SIG-M5 treated with dmso at 0.1 percent for 504 hours (cell line): ENCODE data around the gene SDHB.

Experiments used
- DNase-seq: peaks from one replicate; lab custom pipeline; 2025; ENCODE audit not compliant: unreplicated experiment; lab: John Stamatoyannopoulos, UW

SDHB gene

DNA sequence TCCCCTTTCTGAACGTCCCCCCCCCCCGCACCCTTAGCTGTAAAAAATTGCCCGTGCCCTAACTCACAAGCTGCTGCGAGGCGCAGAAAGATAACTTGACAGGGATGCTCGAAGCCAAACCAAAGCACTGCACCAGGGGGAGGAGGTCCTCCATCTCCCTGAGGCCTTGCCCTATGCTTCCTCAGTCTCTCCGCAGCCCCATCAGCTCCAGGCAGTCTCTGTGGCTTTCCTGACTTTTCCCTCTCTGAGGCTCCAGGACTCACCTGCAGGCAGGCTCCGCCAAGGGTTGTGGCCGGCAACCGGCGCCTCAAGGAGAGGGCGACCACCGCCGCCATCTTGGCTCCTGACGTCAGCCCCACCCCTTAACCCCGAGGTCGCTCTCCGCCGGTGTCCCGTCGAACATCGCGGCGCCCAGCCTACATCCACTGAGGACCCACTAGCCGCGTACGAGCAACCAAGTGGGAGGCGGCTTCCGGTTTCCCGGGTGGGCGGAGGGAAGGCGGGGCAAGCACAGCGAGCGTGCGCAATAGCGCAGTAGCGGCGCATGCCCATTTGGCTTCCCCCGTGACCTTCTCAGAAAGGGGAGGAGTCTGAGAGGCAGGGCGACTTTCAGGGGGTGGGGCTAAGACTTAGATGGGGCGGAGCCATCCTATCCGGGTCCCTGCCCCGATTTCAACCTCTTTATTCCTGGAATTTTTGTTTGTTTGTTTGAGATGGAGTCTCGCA, at the start of gene SDHB:
Gene SDHB (minus strand): TSS at position 348 of the 726 bp plus-strand sequence. CDS start 13 bp downstream, at position 335.
- DNase-seq = peak; percentile 89

DNA sequence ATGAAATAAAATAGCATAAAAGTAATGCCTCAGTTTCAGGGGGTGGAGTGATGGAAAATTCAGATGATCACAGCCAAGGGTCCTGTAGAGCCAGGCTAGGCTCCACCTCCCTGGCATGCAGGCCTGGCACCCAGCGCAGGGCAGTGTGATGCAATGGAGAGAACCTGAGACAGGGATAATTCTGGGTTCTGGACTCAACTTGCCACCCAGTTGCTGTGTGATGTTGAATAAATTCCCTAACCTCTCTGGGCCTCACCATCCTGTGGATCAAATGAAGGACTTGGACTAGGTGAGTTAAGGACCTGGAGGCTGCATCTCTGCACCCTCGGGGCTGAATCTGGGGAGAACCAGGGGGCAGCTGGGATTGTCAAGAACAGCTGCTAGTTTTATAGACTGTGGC, 48.4 kb upstream of the SDHB start:
- no peak for DNase-seq

DNA sequence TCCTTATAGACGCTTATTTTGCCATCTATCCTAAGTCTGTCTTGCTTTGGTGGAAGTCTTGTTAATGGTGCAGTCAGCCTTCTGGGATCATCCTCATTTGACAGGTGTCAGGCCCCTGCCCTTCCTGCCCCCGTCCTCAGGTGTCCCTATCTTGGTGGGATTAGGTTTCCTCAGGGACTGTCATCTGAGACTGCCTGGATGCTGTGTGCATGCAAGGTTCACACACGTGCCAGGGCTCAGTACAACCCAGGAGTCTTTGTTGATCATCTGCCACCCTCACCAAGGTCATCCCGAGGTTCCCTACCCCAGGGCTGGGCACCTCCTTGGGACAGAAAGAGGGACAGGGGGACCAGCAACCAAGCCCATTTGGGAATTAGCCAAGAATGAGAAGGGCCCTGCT, 47.4 kb upstream of the SDHB start:
- no peak for DNase-seq

DNA sequence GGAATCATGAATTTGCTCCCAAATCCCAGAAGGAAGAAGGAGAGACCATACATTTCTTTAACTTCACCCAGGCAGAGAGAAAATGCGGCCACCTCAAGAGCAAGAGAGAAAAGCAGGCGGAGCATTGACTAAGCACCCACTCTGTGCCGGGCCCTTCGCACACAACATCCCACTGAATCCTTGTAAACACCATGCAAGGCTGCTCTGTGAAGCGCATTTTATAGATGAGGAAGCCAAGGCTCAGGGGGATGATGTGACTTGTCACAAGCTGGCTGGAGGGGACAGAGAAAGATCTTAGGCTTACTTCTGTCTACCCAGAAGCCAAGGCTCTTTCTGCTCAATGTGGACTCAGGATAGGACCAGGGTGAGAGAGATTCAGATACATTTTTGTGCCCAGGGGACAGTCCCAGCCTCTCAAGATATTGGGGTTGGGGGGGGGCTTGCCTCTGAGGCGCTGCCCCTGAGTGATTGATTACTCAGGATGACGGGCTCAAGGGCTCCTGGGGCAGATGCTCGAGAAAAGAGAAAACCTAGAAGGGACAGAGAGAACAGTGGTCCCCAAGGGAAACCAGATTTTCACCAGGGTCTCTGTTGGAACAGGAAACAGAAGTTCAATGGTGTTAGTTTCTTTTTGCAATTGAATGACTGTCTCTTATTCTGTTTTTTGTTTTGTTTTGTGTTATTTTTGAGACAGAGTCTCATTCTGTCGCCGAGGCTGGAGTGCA, 45.9 kb upstream of the SDHB start:
- DNase-seq = no peak

DNA sequence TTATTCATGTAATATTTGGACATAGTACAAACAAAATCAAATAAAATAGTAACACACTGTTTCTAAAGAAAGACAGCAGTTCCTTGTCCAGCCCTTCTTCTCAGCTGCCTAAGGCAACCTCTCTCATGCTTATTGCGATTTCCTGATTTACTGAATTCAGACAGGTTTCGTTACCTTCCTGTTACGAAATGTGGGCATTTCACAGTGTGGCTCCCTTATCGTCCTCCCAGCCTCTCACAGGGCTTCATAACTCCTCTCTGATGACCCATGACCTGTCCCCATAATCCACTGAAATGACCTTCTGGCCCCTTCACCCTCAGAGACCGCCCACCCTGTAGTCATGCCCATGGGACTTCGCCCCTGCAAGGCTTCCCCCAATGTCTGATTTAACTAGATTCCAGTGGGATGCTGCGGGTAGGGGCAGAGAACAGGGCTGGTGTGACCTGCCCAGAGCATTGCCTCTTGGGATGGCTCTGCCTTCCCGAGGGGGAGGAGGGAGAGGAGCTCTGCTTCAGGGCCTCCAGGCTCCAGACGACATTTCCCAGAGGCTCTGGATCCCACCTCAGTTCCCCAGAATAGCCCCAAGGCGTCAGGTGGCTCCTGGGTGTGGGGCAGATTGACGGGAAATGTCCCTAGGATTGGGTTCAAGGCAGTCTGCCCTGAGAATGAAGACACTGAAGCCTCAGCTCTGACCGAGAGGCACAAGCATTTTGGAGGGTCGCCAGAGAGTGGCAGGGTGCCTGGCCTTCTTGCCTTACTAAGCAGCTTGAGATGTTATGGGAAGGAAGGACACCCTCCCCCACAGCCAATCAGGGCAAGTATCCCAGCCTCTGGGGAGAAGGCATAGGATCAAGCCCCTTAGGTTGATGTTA, 44.9 kb upstream of the SDHB start:
- DNase-seq = peak; percentile 35

DNA sequence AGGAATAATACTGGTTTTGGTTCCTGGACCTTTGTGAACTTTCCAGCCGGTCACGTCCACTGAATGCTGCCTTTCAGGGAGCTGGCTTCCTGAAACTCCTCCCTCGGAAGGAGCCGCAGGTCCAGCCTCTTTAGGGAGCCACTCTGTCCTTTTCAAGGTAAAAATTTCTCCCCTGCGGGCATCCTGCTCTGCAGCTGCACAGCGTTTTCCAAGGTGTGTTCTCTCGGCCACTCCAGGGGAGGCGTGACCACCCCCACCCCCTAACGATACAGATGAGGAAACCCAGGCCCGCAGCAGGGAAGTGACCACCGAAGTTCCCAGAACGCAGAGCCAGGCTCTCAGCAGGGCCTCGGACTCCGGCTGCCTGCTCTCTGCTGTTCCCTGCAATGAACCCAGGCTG, 44.0 kb upstream of the SDHB start:
- no peak for DNase-seq

DNA sequence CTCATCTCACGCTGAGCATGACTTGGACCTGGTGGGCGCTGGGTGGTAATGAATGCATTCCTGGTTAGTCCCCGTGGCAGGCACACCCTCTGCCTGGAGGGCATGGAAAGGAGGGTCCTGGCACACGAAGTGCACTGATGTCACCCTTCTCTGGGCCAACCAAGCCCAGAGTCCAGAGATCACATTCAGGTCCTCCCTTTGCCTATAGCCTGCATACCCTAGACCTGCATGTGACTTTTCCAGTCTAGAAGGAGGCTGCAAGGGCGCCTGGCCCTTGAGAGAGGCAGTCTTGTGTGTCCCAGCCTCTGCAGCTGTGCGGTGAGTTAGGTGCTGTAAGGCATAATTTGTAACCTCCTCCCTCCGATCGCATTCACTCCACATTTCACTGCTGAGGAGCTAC, 43.3 kb upstream of the SDHB start:
- DNase-seq = no peak

DNA sequence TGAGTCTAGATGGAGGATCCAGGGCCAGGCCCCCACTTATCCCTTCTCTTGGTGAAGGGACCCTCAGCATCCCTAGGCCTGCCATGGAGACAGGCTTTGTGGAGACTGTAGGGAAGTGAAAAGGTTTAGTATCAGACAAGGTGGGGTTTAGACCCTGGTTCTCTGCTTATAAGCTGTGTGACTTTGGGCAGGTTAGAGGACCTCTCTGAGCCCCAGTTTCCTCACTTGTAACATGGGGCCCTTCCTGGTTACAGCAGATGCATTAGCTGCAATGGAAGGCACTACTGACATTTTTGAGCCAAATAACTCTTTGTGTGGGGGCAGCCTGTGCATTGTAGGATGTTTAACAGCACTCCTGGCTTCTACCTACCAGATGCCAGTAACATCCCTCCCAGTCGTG, 42.8 kb upstream of the SDHB start:
- no peak for DNase-seq

DNA sequence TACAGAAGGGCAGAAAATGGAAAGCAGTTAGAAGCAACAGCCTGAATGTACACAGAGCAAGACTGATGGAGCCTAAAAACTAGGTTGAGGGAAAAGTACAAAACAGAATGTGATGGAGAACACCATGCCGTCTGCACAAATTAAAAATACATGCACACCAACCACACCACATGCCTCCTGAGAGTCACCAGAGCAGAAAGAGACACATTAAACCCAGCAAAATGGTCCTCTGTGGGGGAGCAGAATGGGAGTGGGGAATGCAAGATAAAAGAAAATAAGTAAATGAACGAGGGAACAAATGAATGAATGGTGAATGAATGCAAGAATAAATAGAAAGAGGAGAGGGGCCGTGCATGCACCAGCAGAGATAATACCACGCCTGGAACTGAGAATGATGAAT, 41.3 kb upstream of the SDHB start:
- no peak for DNase-seq

DNA sequence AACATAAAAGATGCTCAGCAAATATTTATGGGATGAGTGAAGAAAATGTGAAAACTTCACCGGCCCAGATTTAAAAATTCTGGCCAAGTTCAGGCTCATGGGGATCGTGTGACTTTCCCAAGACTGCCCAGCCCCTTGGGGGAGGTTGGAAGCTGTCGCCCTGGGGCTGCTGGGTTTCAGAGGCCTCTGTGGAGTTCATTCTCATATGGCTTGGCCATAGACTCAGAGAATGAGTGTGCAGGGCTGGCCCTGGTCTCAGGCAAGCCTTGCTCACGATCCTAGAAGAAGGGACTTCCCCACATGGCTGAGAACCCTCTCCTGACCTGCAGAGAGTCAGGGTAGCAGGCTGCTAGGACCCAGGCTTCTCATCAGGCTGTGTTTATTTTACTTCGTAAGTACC, 40.8 kb upstream of the SDHB start:
- no peak for DNase-seq

DNA sequence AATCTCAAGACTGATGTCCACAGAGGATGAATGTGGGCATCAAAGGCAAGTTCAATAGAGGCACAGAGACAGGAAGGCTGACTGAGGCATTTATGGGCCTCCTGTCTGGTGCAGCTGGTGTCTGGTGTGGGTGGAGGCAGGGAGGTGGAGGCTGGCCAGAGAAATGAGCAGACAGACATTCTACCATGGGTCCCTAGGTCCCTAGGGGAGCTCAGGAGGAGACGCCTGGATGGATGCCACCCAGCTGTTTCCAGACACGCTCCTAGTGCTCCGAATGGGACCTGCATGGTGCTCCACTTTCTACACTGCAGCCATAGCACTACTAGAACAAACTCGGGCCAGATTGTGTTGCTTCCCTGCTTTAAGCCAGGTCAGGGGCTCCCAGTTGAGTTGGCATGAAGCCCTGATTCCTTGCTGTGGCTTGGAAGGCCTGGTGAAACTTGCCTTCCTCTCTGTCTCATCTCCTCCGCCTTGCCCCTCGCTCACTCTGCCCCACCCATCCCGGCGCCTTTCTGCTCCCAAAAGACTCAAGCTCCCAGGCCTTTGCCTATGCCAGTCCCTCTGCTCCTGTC, 40.1 kb upstream of the SDHB start:
- no peak for DNase-seq

DNA sequence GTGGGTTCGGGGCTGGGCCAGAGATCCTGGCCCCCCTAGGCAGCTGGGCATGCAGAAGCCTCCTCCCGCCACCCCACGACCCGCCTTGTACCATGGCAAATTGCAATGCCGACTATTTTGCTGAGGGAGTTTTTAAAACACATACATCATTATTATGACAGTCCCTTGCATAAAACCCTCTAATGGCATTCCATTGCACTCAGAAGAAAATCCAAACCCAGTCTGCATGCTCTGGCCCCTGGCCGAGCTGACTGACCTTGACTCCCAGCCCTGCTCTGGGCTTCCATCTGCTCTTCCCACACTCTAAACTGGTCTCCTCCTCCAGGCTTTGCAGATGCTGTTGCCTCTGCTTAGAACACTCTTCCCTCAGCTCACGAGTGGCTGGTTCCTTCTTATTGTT, 37.4 kb upstream of the SDHB start:
- DNase-seq = no peak

DNA sequence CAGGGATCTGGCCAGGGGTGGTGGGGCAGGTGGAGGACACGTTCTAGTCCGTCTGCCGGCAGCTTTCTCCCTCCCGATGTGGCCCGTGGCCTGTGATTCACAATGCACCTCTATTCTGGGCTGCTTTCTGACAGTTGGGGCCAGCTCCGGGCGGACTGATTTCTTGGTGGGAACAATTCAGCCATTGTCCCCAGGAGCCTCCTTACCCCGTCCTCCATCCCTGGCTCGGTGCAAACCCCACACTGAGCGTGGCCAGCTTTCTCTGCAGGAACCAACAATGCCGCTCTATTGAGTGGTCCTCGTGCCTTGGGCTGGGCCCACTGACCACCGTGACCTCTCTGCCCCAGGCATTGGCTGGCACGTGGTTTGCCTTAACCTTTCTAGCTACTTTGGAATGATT, 35.7 kb upstream of the SDHB start:
- DNase-seq = no peak

DNA sequence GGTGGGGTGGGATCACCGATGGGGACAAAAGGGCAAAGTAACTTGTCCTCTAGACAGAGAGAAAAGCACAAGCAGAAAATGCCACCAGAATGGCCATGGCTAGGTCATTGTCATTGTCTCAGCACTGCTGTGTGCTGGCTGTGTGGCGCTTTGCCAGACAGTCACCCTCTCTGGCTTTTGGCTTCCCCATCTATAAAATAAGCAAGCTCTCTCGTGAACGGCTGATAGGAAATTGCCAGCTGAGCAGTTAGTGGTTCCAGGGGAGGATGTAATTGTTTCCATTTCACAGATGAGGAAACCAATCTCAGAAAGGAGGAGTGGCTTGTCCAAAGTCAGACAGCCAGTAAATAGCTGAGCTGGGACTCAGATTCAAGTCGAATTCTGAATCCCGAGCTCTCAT, 32.9 kb upstream of the SDHB start:
- no peak for DNase-seq

DNA sequence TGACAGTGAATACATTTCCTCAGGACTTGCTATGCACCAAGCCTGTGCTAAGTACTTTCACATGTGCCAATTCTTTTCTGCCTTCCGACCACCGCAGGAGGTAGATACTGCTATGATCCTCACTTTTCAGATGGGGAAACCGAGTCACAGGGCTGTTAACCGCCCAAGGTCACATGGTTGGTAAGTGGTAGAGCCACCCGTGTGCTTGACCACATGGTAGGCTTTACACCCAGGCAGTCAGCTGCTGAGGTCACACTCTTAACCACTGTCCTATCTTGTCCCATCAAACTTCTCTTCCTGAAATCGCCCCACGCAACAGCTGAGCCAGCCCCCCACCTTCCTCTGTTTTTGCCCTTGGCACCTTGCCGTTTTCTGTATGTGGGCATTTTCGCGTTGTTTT, 31.0 kb upstream of the SDHB start:
- DNase-seq = no peak

DNA sequence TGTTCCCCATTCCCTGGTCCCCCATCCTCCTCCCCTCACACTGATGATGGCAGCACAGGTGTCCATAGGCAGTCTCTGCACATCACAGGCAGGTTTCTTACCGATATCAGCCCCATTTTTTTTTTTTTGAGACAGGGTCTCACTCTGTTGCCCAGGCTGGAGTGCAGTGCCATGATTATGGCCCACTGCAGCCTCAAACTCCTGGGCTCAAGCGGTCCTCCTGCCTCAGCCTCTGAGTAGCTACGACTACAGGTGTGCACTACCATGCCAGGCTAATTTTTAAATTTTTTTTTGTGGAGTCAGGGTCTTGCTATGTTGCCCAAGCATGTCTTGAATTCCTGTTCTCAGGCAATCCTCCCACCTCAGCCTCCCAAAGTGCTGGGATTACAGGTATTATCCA, 28.9 kb upstream of the SDHB start:
- DNase-seq = no peak

DNA sequence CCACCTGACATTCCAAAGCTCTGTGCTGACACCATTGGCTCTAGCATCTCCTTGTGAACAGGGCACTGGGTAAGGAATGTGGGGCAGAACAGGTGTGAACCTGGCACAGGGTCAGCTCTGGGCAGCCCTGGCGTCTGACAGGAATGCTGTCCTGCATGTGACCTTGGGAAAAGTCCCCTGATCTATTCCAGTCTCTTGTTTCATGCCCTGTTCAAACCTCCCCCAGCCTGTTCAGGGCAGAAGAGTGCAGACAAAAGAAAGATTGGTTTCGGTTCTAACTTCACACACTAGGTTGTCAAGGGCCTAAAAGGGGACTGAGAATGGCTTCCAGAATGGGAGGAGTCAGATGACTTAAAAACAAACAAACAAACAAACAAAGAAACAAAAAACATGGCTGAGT, 27.6 kb upstream of the SDHB start:
- no peak for DNase-seq

DNA sequence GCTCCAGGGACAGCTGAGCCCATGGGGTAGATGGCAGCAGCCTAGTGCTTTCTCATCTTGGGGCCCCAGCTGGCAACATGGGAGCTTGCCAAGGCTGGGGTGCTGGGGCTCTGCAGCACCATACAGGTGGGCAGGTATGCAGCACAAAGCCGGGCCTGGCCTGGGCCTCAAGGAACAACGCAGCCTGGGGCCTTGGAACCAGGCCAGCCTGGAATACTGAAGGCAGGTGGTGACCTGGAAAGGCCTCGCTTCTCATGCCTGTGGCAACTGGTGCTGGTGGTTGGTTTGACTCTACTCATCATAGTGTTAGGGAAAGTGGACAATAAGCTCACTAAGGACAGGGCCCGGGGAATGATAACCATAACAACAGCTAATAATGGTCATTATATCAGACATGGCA, 27.0 kb upstream of the SDHB start:
- DNase-seq = no peak

DNA sequence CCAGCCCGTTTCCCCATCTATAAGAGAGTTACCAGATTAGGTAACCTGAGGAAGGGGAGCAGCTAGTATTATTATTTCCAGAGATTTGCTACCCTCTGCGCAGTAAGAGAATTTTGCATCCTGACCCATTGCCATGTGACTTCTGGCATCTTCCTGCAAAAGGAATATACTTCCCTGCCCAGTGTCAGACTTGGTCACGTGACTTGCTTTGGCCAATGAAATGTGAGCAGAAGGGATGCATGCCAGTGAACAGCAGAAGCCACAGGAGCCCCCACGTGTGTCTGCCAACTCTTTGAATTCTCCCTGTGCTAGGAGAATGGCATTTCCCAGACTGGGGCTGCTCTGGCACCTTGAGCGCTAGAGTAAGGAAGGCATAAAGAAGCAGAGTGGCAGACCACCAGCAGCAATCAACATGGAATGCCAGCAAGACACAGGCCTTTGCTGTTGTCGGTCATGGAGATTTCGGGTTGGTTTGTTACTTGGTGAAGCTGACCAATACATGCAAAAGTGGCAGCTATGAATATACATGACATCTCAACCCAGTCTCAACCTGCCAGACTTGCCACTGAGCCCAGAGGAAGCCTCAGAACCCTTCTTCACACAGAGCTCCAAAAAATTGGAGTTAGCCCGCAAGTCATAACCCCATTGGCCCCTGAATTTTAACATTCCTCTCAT, 26.4 kb upstream of the SDHB start:
- no peak for DNase-seq

DNA sequence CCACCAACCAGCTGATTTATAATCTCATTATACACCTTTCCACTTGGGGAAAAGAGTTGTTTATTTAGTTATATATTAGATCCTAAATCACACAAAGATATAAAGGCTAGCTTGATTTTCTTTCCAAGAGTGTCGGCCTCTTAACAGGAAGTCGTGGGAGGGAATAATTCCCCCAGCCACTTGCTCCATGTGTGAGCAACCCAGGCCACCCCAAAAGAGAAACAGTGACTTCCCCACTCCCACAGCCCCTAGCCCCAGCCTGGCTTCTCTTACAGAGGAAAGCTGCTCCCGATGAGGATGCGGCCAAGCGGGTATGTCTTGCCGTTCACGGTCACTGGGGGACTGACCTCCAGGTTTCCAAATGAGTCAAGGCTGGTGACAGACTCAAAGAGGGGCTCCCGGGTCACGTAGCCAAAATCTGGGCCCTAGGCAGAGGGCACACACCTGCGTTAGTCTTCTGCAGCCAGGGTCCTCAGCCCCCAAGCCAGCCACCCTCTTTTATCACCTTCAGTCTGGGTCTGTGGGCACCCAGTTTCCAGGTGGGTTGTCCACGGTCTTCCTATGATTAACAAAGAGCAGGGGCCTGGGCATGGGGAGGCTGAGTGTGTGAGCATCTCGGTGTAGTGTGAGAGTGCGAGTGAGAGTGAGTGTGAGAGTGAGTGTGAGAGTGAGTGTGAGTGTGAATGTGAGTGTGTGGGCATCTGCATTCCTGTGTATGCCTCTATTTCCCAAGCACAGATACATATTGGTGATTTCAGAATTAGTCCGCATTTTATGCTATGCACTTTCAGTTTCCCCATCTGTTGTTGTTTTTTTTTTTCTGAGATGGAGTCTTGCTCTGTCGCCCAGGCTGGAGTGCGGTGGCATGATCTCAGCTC, 25.4 kb upstream of the SDHB start:
- no peak for DNase-seq
